A549 treated with dexamethasone at 1 μM for 4 hours (cell line): ENCODE measurements around the gene PRRC2A. TPM values are rescaled to one million over a fixed set of nuclear protein-coding genes. Genes with fewer than 3 reads are reported as not detected.

Experiments used
- total RNA-seq: library from RNA; stranded (reverse); fragments of 200-300 nt; extraction: Qiagen RNA extraction; gene quantifications from 5 replicates; pipeline ENCODE4 v1.2.3, GENCODE V29; 2022

Gene PRRC2A
- total RNA-seq, 1 experiment from 2014 or later, result 83.0 TPM

Other genes with a start within 250 kb of the PRRC2A start
- 27.4 to 29.3 TPM (median 28.6 TPM) in 5 replicates for gene MICA, start 217.1 kb upstream of the PRRC2A start, total RNA-seq
- 5.3 to 7.8 TPM (median 7.0 TPM) in 5 replicates for gene MICB, start 122.6 kb upstream of the PRRC2A start, total RNA-seq
- not detected in 5 replicates for gene MCCD1, start 91.8 kb upstream of the PRRC2A start, total RNA-seq
- gene DDX39B, start 78.7 kb upstream of the PRRC2A start, total RNA-seq, result 267 to 386 TPM (median 346 TPM) in 5 replicates
- 0.42 to 0.88 TPM (median 0.78 TPM) in 5 replicates for gene ATP6V1G2, start 74.1 kb upstream of the PRRC2A start, total RNA-seq
- 8.9 to 13.0 TPM (median 12.2 TPM) in 5 replicates for gene NFKBIL1, start 73.1 kb upstream of the PRRC2A start, total RNA-seq
- 0.06 to 0.21 TPM (median 0.12 TPM) in 4 of 5 replicates, not detected in the other for gene LTA, start 48.4 kb upstream of the PRRC2A start, total RNA-seq
- gene TNF, start 45.1 kb upstream of the PRRC2A start, total RNA-seq, result 0.06 TPM in 1 of 5 replicates, not detected in the others
- gene LTB, start 38.3 kb upstream of the PRRC2A start, total RNA-seq, result 0.20 to 0.46 TPM (median 0.32 TPM) in 5 replicates
- 0.11 TPM in 1 of 5 replicates, not detected in the others for gene LST1, start 34.4 kb upstream of the PRRC2A start, total RNA-seq
- not detected in 5 replicates for gene NCR3, start 27.7 kb upstream of the PRRC2A start, total RNA-seq
- gene AIF1, start 5.5 kb upstream of the PRRC2A start, total RNA-seq, result not detected in 5 replicates
- 106 to 143 TPM (median 140 TPM) in 5 replicates for gene BAG6, start 31.9 kb downstream of the PRRC2A start, total RNA-seq
- gene APOM, start 35.2 kb downstream of the PRRC2A start, total RNA-seq, result 2.7 to 3.8 TPM (median 3.3 TPM) in 5 replicates
- gene C6orf47, start 40.1 kb downstream of the PRRC2A start, total RNA-seq, result 11.3 to 13.3 TPM (median 12.8 TPM) in 5 replicates
- gene GPANK1, start 44.3 kb downstream of the PRRC2A start, total RNA-seq, result 8.9 to 12.1 TPM (median 11.6 TPM) in 5 replicates
- 165 to 180 TPM (median 171 TPM) in 5 replicates for gene CSNK2B, start 45.4 kb downstream of the PRRC2A start, total RNA-seq
- gene LY6G5B, start 49.3 kb downstream of the PRRC2A start, total RNA-seq, result 2.7 to 4.4 TPM (median 4.0 TPM) in 5 replicates
- 0.82 to 1.8 TPM (median 1.4 TPM) in 5 replicates for gene LY6G5C, start 60.4 kb downstream of the PRRC2A start, total RNA-seq
- 13.2 to 16.4 TPM (median 15.7 TPM) in 5 replicates for gene ABHD16A, start 82.6 kb downstream of the PRRC2A start, total RNA-seq
- not detected in 5 replicates for gene LY6G6F, start 86.2 kb downstream of the PRRC2A start, total RNA-seq
- not detected in 5 replicates for gene LY6G6D, start 94.6 kb downstream of the PRRC2A start, total RNA-seq
- gene LY6G6C, start 101.0 kb downstream of the PRRC2A start, total RNA-seq, result 0.08 to 0.12 TPM in 2 of 5 replicates, not detected in the others
- not detected in 5 replicates for gene MPIG6B, start 102.7 kb downstream of the PRRC2A start, total RNA-seq
- gene DDAH2, start 108.6 kb downstream of the PRRC2A start, total RNA-seq, result 24.9 to 30.6 TPM (median 28.7 TPM) in 5 replicates
- gene CLIC1, start 115.8 kb downstream of the PRRC2A start, total RNA-seq, result 438 to 455 TPM (median 449 TPM) in 5 replicates
- 8.4 to 14.3 TPM (median 14.1 TPM) in 5 replicates for gene MSH5, start 119.3 kb downstream of the PRRC2A start, total RNA-seq
- 2.1 to 3.7 TPM (median 3.5 TPM) in 5 replicates for gene SAPCD1, start 141.9 kb downstream of the PRRC2A start, total RNA-seq
- gene VWA7, start 156.6 kb downstream of the PRRC2A start, total RNA-seq, result 0.94 to 1.9 TPM (median 1.7 TPM) in 5 replicates
- 39.7 to 58.5 TPM (median 57.1 TPM) in 5 replicates for gene VARS1, start 175.0 kb downstream of the PRRC2A start, total RNA-seq
- 47.5 to 56.4 TPM (median 52.4 TPM) in 5 replicates for gene LSM2, start 186.3 kb downstream of the PRRC2A start, total RNA-seq
- 1.1 to 1.8 TPM (median 1.7 TPM) in 5 replicates for gene HSPA1L, start 194.6 kb downstream of the PRRC2A start, total RNA-seq
- 104 to 243 TPM (median 196 TPM) in 5 replicates for gene HSPA1A, start 194.8 kb downstream of the PRRC2A start, total RNA-seq
- gene HSPA1B, start 207.0 kb downstream of the PRRC2A start, total RNA-seq, result 73.0 to 177 TPM (median 144 TPM) in 5 replicates
- 22.0 to 34.1 TPM (median 28.7 TPM) in 5 replicates for gene NEU1, start 242.1 kb downstream of the PRRC2A start, total RNA-seq